Thyroid gland (tissue), 4 donors: ENCODE measurements around the gene MYO1D. TPM values are rescaled to one million over a fixed set of nuclear protein-coding genes. Genes with fewer than 3 reads are reported as not detected.

Source experiments
- DNase-seq, 2 donors: peaks; one replicate each; pipeline ENCODE4 v3.0.0-alpha.2; 2019
- H3K27ac ChIP-seq, 3 donors: fragments of 200-600 bp; sonication (generic); 1 replicate in 2 of 3; 2 replicates in 1 of 3; pipeline ENCODE4 v1.5.1; 2016 to 2019; ENCODE audit warnings: mild to moderate bottlenecking in 1 of 3, moderate library complexity in 1 of 3
- H3K27me3 ChIP-seq: fragments of 200-600 bp; sonication (generic); one replicate; pipeline ENCODE4 v1.5.1; 2019
- H3K36me3 ChIP-seq, 2 donors: fragments of 200-600 bp; sonication (generic); one replicate each; pipeline ENCODE4 v1.5.1; 2016 to 2019
- H3K4me1 ChIP-seq, 2 donors: fragments of 200-600 bp; sonication (generic); one replicate each; pipeline ENCODE4 v1.5.1; 2017 to 2019
- H3K4me3 ChIP-seq, 3 donors: fragments of 200-600 bp; sonication (generic); replicated peaks in 1 of 3; 1 replicate in 2 of 3; 2 replicates in 1 of 3; pipeline ENCODE4 v1.5.1; 2016; ENCODE audit warnings: mild to moderate bottlenecking in 1 of 3
- H3K9me3 ChIP-seq: fragments of 200-600 bp; sonication (generic); one replicate; pipeline ENCODE4 v1.5.1; 2017
- POLR2A ChIP-seq, 2 donors: fragments of 450-650 bp; IDR thresholded peaks; one replicate each; pipeline ENCODE4 v1.6.1; 2017; ENCODE audit warnings: antibody characterized with exemption in 2 of 2, mild to moderate bottlenecking in 2 of 2, moderate library complexity in 1 of 2
- WGBS, 2 donors: methylation state at CpG; one replicate each; pipeline ENCODE4 v1.1.5; 2017; 5-methylcytosine and 5-hydroxymethylcytosine counted together
- intact Hi-C: fragments of 100-400 bp; cut with DNase I; formaldehyde crosslinking; loops from one replicate; pipeline ENCODE4 v1.15.1; 2023
- total RNA-seq, 4 donors: library from RNA; depleted of rRNA; stranded (reverse); fragments of >200 nt; gene quantifications; one replicate each; pipeline ENCODE4 v1.2.3, GENCODE V29; 2016
- TF ChIP-seq, protein P1 (sequence below), 6 experiments: fragments of 200-600 bp in 3 of 6; fragments of 450-650 bp in 3 of 6; sonication (generic) in 3 of 6; IDR thresholded peaks; one replicate each; pipeline ENCODE4 v1.5.1; 2016 to 2019; ENCODE audit warnings: antibody characterized with exemption in 6 of 6, mild to moderate bottlenecking in 2 of 6, inconsistent platforms in 1 of 6, moderate library complexity in 1 of 6

Gene MYO1D
- total RNA-seq, 4 donors from 2014 or later: 91.9 to 143 (median 97.8) TPM

DNA sequence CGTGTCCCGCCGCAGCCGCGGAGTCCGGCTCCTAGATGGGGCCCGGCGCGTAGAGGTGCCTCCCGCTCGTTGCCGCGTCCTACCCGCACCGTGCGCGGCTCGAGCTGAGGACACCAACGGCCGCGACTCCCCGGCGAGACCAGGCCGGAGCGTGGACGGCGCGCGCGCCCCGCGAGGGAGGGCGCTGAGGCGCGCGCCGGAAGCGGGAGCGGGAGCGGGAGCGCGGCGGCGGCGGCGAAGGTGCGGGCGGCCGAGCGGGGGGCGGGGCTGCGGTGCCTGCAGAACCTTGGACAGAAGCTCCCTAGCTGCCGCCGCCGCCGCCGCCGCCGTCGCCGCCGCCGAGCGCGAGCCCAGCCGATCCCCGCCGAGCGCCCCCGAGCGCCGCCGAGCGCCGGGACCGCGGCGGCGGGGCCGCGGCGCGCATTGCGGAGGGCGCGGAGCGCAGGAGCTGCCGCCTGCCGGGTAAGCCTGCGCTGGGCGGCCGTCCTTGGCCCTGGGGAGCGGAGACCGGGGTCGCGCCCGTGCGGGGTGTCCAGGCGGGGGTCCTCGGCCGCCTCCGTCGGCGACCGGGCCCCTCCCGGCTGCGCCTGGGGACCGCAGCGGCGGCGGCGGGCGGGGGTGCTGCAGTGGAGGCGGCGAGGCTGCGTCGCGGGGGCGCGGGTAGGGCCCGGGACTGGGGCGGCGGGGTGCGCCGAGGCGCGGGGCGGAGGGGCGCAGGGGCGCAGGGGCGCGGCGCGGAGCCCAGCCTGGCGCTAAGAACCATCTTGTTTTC, 390.0 kb downstream of the MYO1D start, which contains the start of gene CDK5R1:
TSS of gene CDK5R1 (plus strand) at position 293 of the 772 bp plus-strand sequence. CDS start 628 bp downstream, outside the sequence.
- TF ChIP-seq, protein P1, sequence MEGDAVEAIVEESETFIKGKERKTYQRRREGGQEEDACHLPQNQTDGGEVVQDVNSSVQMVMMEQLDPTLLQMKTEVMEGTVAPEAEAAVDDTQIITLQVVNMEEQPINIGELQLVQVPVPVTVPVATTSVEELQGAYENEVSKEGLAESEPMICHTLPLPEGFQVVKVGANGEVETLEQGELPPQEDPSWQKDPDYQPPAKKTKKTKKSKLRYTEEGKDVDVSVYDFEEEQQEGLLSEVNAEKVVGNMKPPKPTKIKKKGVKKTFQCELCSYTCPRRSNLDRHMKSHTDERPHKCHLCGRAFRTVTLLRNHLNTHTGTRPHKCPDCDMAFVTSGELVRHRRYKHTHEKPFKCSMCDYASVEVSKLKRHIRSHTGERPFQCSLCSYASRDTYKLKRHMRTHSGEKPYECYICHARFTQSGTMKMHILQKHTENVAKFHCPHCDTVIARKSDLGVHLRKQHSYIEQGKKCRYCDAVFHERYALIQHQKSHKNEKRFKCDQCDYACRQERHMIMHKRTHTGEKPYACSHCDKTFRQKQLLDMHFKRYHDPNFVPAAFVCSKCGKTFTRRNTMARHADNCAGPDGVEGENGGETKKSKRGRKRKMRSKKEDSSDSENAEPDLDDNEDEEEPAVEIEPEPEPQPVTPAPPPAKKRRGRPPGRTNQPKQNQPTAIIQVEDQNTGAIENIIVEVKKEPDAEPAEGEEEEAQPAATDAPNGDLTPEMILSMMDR (IDR thresholded peaks at IDR 0.05): peak in 1 of 6 experiments; percentile 9
- TF ChIP-seq POLR2A (IDR thresholded peaks at IDR 0.05): peak in 1 of 2 donors; percentile 9
- H3K4me1 ChIP-seq: peaks cover 0 to 23% of the 10 kb centered on the region in 2 donors
- no peaks in the 10 kb centered on the region for H3K9me3 ChIP-seq
- H3K27ac ChIP-seq: peak within 1 kb of the TSS in 1 of 3 donors; percentile 38
- peak; percentile 68 to 69 for DNase-seq
- WGBS, 2 donors: 0 to 3% methylated on average over 4 to 8 of the region's 135 CpGs
- peak within 1 kb of the TSS; percentile 11 to 50 (median 28) for H3K4me3 ChIP-seq
- H3K36me3 ChIP-seq: peaks cover under 1 to 3% of the 10 kb centered on the region in 2 donors
- H3K27me3 ChIP-seq: no peaks in the 10 kb centered on the region
- intact Hi-C loops: no loop called here

DNA sequence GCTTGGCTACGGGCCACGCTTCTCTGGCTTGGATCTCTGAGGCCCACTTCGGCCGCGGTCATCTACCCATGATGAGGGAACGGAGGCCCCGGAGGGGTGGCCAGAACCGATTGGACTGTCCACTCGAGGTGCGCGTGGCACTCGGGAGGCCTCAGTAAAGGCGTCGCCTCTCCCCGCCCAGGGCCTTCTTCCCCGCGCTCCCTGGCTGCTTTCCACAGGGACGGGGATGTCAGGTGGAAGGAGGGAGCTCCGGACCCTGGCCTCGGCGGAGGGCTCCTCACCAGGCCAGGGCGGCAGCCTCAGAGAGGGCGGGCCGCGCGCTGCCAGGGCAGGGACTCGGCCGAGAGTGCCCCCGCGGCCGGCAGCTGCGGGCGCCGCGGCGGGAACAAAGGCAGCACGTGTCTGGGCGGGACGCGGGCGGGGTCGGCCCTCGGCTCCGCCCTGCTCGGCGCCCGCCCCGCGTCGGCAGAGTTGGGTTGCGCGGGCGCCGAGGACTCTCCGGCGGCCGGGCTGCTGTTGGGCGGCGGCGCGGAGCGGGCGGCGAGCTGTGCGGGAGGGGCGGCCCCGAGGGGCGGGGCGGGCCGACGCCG, 390.7 kb downstream of the MYO1D start:
- DNase-seq: peak; percentile 58
- H3K4me3 ChIP-seq: peak overlapping the region; percentile 11 to 36 (median 28)
- peak overlapping the region in 1 of 3 donors; percentile 38 for H3K27ac ChIP-seq
- no peaks in the 10 kb centered on the region for H3K9me3 ChIP-seq
- intact Hi-C loops: no loop called here
- peaks cover 7 to 10% of the 10 kb centered on the region in 2 donors for H3K36me3 ChIP-seq
- TF ChIP-seq, protein P1 (IDR thresholded peaks at IDR 0.05): no peak
- TF ChIP-seq POLR2A (IDR thresholded peaks at IDR 0.05): peak in 1 of 2 donors; percentile 6
- no peaks in the 10 kb centered on the region for H3K27me3 ChIP-seq
- H3K4me1 ChIP-seq: peaks cover 0 to 23% of the 10 kb centered on the region in 2 donors
- 6 to 12% methylated on average over 23 to 27 of the region's 72 CpGs for WGBS, 2 donors

DNA sequence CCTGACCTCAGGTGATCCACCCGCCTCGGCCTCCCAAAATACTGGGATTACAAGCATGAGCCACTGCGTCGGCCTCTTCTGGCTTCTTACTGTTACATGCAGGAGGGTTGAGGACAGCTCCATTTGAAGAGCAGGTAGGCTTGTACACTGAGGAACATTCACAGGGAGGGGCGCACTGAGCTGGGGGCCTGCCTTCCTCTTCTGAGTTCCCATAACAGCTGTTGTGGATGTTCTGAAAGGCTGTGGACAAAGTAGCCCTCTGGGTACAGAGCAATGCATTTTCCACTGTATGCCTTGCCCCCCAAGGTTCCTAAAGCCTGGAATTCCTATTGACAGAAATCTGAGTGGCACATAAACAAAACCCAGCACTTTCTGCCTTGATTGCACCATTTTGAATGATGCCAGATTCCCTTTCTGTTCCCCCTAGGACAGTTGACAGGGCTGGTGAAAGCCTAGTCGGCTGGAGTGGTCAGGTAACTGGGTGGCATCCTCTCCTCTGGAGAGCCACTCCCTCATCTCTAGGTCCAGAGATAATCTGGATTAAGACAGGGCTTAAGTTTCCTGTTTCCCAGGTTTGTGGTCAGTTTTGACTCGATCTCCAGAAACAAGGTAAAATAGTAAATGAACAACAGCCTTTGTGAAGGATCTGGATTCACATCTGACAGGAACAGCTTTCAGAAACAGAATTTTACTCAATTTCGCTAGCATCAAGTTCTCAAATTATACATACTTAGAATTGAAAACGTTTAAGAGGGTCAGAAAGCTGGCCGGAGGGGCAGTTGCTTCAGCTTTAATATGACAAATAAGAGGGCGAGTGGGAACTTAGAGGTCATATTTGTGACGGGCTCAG, 391.4 kb downstream of the MYO1D start:
- Histone ChIP-seq H3K27me3 (no peaks in the 10 kb centered on the region), H3K27ac (peak overlapping the region in 1 of 3 donors; percentile 38), H3K9me3 (no peaks in the 10 kb centered on the region), H3K36me3 (peaks cover 14 to 17% of the 10 kb centered on the region in 2 donors), H3K4me3 (peak overlapping the region in 2 of 3 donors; percentile 11 to 36), H3K4me1 (peaks cover 0 to 23% of the 10 kb centered on the region in 2 donors)
- TF ChIP-seq, protein P1 (IDR thresholded peaks at IDR 0.05): no peak
- no peak for TF ChIP-seq POLR2A (IDR thresholded peaks at IDR 0.05)
- no peak for DNase-seq
- WGBS, 2 donors: 65 to 69% methylated on average over 12 of the region's 12 CpGs
- intact Hi-C loops: no loop called here

DNA sequence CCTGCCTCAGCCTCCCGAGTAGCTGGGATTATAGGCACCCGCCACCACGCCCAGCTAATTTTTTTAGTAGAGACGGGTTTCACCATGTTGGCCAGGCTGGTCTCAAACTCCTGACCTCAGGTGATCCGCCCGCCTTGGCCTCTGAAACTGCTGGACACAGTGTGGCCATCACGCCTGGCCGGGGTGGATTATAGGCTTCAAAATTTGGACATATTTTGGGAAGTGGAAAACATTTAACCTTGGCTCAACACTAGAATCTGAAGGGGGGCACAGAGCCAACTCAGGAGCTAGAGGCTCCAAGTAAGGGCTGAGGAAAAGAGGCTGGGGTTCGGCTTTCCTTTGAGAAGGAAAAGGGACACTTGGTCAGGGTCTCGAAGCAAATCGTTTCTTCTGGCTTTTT, 392.3 kb downstream of the MYO1D start:
- Histone ChIP-seq H3K27me3 (no peaks in the 10 kb centered on the region), H3K9me3 (no peaks in the 10 kb centered on the region), H3K36me3 (peaks cover 23 to 25% of the 10 kb centered on the region in 2 donors), H3K4me1 (peaks cover 0 to 23% of the 10 kb centered on the region in 2 donors), H3K4me3 (no peak overlapping the region), H3K27ac (no peak overlapping the region)
- 78 to 83% methylated on average over 11 of the region's 11 CpGs for WGBS, 2 donors
- intact Hi-C loops: no loop called here
- no peak for DNase-seq
- TF ChIP-seq, protein P1 (IDR thresholded peaks at IDR 0.05): no peak
- TF ChIP-seq POLR2A (IDR thresholded peaks at IDR 0.05): no peak
